SU-DHL-6 (cell line): Measurements from ENCODE around the gene PPCS.

Experiments
- EZH2phosphoT487 ChIP-seq: fragments of 200-600 bp; sonication (generic), shearing (Covaris generic); conservative IDR thresholded peaks from 2 replicates; pipeline ENCODE4 v1.6.1; 2018; ENCODE audit warnings: mild to moderate bottlenecking, antibody characterized with exemption, low read length, moderate library complexity, mixed read lengths
- TF ChIP-seq, protein P1 (sequence below): fragments of 200-600 bp; sonication (generic); IDR thresholded peaks from one replicate; pipeline ENCODE4 v1.5.1; 2017; ENCODE audit warnings: antibody characterized with exemption, mild to moderate bottlenecking, low read length, moderate library complexity; ENCODE audit not compliant: insufficient read depth, poor library complexity, severe bottlenecking

- TF ChIP-seq, protein P1, sequence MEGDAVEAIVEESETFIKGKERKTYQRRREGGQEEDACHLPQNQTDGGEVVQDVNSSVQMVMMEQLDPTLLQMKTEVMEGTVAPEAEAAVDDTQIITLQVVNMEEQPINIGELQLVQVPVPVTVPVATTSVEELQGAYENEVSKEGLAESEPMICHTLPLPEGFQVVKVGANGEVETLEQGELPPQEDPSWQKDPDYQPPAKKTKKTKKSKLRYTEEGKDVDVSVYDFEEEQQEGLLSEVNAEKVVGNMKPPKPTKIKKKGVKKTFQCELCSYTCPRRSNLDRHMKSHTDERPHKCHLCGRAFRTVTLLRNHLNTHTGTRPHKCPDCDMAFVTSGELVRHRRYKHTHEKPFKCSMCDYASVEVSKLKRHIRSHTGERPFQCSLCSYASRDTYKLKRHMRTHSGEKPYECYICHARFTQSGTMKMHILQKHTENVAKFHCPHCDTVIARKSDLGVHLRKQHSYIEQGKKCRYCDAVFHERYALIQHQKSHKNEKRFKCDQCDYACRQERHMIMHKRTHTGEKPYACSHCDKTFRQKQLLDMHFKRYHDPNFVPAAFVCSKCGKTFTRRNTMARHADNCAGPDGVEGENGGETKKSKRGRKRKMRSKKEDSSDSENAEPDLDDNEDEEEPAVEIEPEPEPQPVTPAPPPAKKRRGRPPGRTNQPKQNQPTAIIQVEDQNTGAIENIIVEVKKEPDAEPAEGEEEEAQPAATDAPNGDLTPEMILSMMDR: no peak
- no peak for TF ChIP-seq EZH2phosphoT487
Measured at GRCh38 chr1:42420911-42421585, 35.3 kb upstream of the PPCS start.
